ENCODE data around the gene PIGV. TPM values are rescaled to one million over a fixed set of nuclear protein-coding genes. Genes with fewer than 3 reads are reported as not detected.

The PIGV gene
- total and polyA plus RNA-seq, 2 of the 4 experiments (the other 2 are of a cell fraction), result 7.2 to 10.6 TPM

Small RNA genes within 50 kb of the gene (microRNA-seq; reads per million reads assigned to microRNA genes)
- not detected for gene RN7SL165P (ENCODE audit: insufficient read depth, insufficient read length)

Small RNA genes within 50 kb of the gene (small RNA-seq; reads per million reads assigned to genes)
- gene RN7SL165P, result 0 reads per million in 5 experiments

Other genes with a start within 250 kb of the PIGV start
- 14.0 and 16.7 TPM in 2 replicates for gene ARID1A, start 91.9 kb upstream of the PIGV start, total RNA-seq (2012; rRNA removed)
- gene ARID1A, start 91.9 kb upstream of the PIGV start, polyA plus RNA-seq (2012; rRNA removed), result 39.4 and 40.7 TPM in 2 replicates
- 9.4 and 12.5 TPM in 2 replicates for gene ZDHHC18, start 38.7 kb downstream of the PIGV start, total RNA-seq (2012; rRNA removed)
- 37.0 and 38.4 TPM in 2 replicates for gene ZDHHC18, start 38.7 kb downstream of the PIGV start, polyA plus RNA-seq (2012; rRNA removed)
- 0.18 TPM in 1 of 2 replicates, not detected in the other for gene SFN, start 75.2 kb downstream of the PIGV start, total RNA-seq (2012; rRNA removed)
- 0.17 and 0.34 TPM in 2 replicates for gene SFN, start 75.2 kb downstream of the PIGV start, polyA plus RNA-seq (2012; rRNA removed)
- gene GPN2, start 102.3 kb downstream of the PIGV start, total RNA-seq (2012; rRNA removed), result 10.6 and 15.4 TPM in 2 replicates
- gene GPN2, start 102.3 kb downstream of the PIGV start, polyA plus RNA-seq (2012; rRNA removed), result 22.2 and 37.2 TPM in 2 replicates
- 5.2 and 6.1 TPM in 2 replicates for gene GPATCH3, start 112.5 kb downstream of the PIGV start, total RNA-seq (2012; rRNA removed)
- 7.6 and 8.0 TPM in 2 replicates for gene GPATCH3, start 112.5 kb downstream of the PIGV start, polyA plus RNA-seq (2012; rRNA removed)
- gene NR0B2, start 126.0 kb downstream of the PIGV start, total RNA-seq (2012; rRNA removed), result not detected in 2 replicates
- gene NR0B2, start 126.0 kb downstream of the PIGV start, polyA plus RNA-seq (2012; rRNA removed), result not detected in 2 replicates
- gene NUDC, start 133.8 kb downstream of the PIGV start, total RNA-seq (2012; rRNA removed), result 34.8 and 50.0 TPM in 2 replicates
- 85.7 and 89.8 TPM in 2 replicates for gene NUDC, start 133.8 kb downstream of the PIGV start, polyA plus RNA-seq (2012; rRNA removed)
- gene KDF1, start 172.5 kb downstream of the PIGV start, total RNA-seq (2012; rRNA removed), result not detected in 2 replicates
- gene KDF1, start 172.5 kb downstream of the PIGV start, polyA plus RNA-seq (2012; rRNA removed), result not detected in 2 replicates
- gene TRNP1, start 205.7 kb downstream of the PIGV start, total RNA-seq (2012; rRNA removed), result 68.6 and 91.6 TPM in 2 replicates
- gene TRNP1, start 205.7 kb downstream of the PIGV start, polyA plus RNA-seq (2012; rRNA removed), result 63.3 and 76.8 TPM in 2 replicates
- gene TENT5B, start 224.9 kb downstream of the PIGV start, total RNA-seq (2012; rRNA removed), result 11.1 and 11.7 TPM in 2 replicates
- 7.3 and 8.2 TPM in 2 replicates for gene TENT5B, start 224.9 kb downstream of the PIGV start, polyA plus RNA-seq (2012; rRNA removed)